ENCODE measurements around the gene PITHD1. TPM values are rescaled to one million over a fixed set of nuclear protein-coding genes. Genes with fewer than 3 reads are reported as not detected.

The PITHD1 gene
- total RNA-seq, 2 experiments from 2014 or later, result 73.8 to 75.1 TPM

- peaks cover 28% of the 10 kb centered on the region for H3K4me1 Mint-ChIP-seq (ENCODE audit: low read depth)
- peaks cover 43% of the 10 kb centered on the region for H3K36me3 Mint-ChIP-seq (ENCODE audit: low read depth)
- H3K9me3 Mint-ChIP-seq, result no peaks in the 10 kb centered on the region
- H3K27ac Mint-ChIP-seq, result no peak overlapping the region
- CTCF ChIA-PET, result interaction anchor here (0.9 to 1.1 kb wide), 3 partner anchors 7 to 114 kb away, joined by 3 to 6 read pairs (median 3); partner anchors contain the start of genes ELOA and RPL11
- no peaks in the 10 kb centered on the region for H3K27me3 Mint-ChIP-seq (ENCODE audit: low read depth)
- DNase-seq, result peak; percentile 60
- no peak overlapping the region for H3K4me3 Mint-ChIP-seq
- intact Hi-C loops (cut with micrococcal nuclease), result no loop called here
These were observed 27.0 kb upstream of the PITHD1 start for GRCh38 chr1:23751050-23751814.

- intact Hi-C loops (cut with micrococcal nuclease), result no loop called here
- no peak for DNase-seq
- Mint-ChIP-seq H3K4me3 (no peak overlapping the region), H3K4me1 (ENCODE audit: low read depth) (peaks cover 24% of the 10 kb centered on the region), H3K9me3 (no peaks in the 10 kb centered on the region), H3K27ac (no peak overlapping the region), H3K36me3 (ENCODE audit: low read depth) (peaks cover 44% of the 10 kb centered on the region), H3K27me3 (ENCODE audit: low read depth) (no peaks in the 10 kb centered on the region)
- CTCF ChIA-PET, result interaction anchor here (0.9 to 1.1 kb wide), 4 partner anchors 8 to 114 kb away, joined by 3 to 6 read pairs (median 3); partner anchors contain the start of genes ELOA and RPL11
These were observed 26.4 kb upstream of the PITHD1 start for GRCh38 chr1:23751815-23752200.

- peaks cover 13% of the 10 kb centered on the region for H3K4me1 Mint-ChIP-seq (ENCODE audit: low read depth)
- H3K9me3 Mint-ChIP-seq, result no peaks in the 10 kb centered on the region
- H3K27me3 Mint-ChIP-seq (ENCODE audit: low read depth), result no peaks in the 10 kb centered on the region
- CTCF ChIA-PET, result interaction anchor here (0.6 to 2.5 kb wide), 4 partner anchors 16 to 340 kb away, joined by 3 to 11 read pairs (median 4); no protein-coding TSS in a partner anchor
- H3K36me3 Mint-ChIP-seq (ENCODE audit: low read depth), result peaks cover 46% of the 10 kb centered on the region
- intact Hi-C loops (cut with micrococcal nuclease), result no loop called here
- no peak overlapping the region for H3K4me3 Mint-ChIP-seq
- no peak for DNase-seq
- no peak overlapping the region for H3K27ac Mint-ChIP-seq
These were observed 25.3 kb upstream of the PITHD1 start for GRCh38 chr1:23752909-23753308.

- H3K9me3 Mint-ChIP-seq, result no peaks in the 10 kb centered on the region
- CTCF ChIA-PET, result no interaction called here
- no peaks in the 10 kb centered on the region for H3K27me3 Mint-ChIP-seq (ENCODE audit: low read depth)
- intact Hi-C loops (cut with micrococcal nuclease), result no loop called here
- no peaks in the 10 kb centered on the region for H3K4me1 Mint-ChIP-seq (ENCODE audit: low read depth)
- no peak for DNase-seq
- no peak overlapping the region for H3K27ac Mint-ChIP-seq
- H3K36me3 Mint-ChIP-seq (ENCODE audit: low read depth), result peaks cover 38% of the 10 kb centered on the region
- no peak overlapping the region for H3K4me3 Mint-ChIP-seq
These were observed 21.5 kb upstream of the PITHD1 start for GRCh38 chr1:23756676-23757075.

- Mint-ChIP-seq H3K36me3 (ENCODE audit: low read depth) (peaks cover 40% of the 10 kb centered on the region), H3K27ac (no peak overlapping the region), H3K4me3 (no peak overlapping the region), H3K4me1 (ENCODE audit: low read depth) (no peaks in the 10 kb centered on the region), H3K9me3 (no peaks in the 10 kb centered on the region), H3K27me3 (ENCODE audit: low read depth) (no peaks in the 10 kb centered on the region)
- CTCF ChIA-PET, result interaction anchor here (0.6 to 0.8 kb wide), 3 partner anchors 152 to 298 kb away, joined by 3 to 6 read pairs (median 3); no protein-coding TSS in a partner anchor
- no peak for DNase-seq
- intact Hi-C loops (cut with micrococcal nuclease), result no loop called here
These were observed 20.4 kb upstream of the PITHD1 start for GRCh38 chr1:23757812-23758211.

GRCh38 chr1:23759277-23759676 lies 18.9 kb upstream of the PITHD1 start:
- CTCF ChIA-PET, result interaction anchor here (0.6 kb wide), 1 partner anchor 13 kb away, joined by 3 read pairs; no protein-coding TSS in a partner anchor
- Mint-ChIP-seq H3K27me3 (ENCODE audit: low read depth) (no peaks in the 10 kb centered on the region), H3K27ac (no peak overlapping the region), H3K36me3 (ENCODE audit: low read depth) (peaks cover 31% of the 10 kb centered on the region), H3K4me1 (ENCODE audit: low read depth) (no peaks in the 10 kb centered on the region), H3K4me3 (no peak overlapping the region), H3K9me3 (no peaks in the 10 kb centered on the region)
- intact Hi-C loops (cut with micrococcal nuclease), result no loop called here
- DNase-seq, result no peak

GRCh38 chr1:23763041-23763577 lies 15.1 kb upstream of the PITHD1 start:
- Mint-ChIP-seq H3K27me3 (ENCODE audit: low read depth) (no peaks in the 10 kb centered on the region), H3K36me3 (ENCODE audit: low read depth) (peaks cover 16% of the 10 kb centered on the region), H3K4me3 (no peak overlapping the region), H3K4me1 (ENCODE audit: low read depth) (no peaks in the 10 kb centered on the region), H3K9me3 (no peaks in the 10 kb centered on the region), H3K27ac (no peak overlapping the region)
- intact Hi-C loops (cut with micrococcal nuclease), result no loop called here
- CTCF ChIA-PET, result interaction anchor here (0.7 to 0.9 kb wide), 5 partner anchors 9 to 824 kb away, joined by 3 to 10 read pairs (median 4); no protein-coding TSS in a partner anchor
- DNase-seq, result no peak

GRCh38 chr1:23768733-23769132 lies 9.5 kb upstream of the PITHD1 start:
- no peaks in the 10 kb centered on the region for H3K27me3 Mint-ChIP-seq (ENCODE audit: low read depth)
- peaks cover 9% of the 10 kb centered on the region for H3K4me1 Mint-ChIP-seq (ENCODE audit: low read depth)
- intact Hi-C loops (cut with micrococcal nuclease), result no loop called here
- DNase-seq, result no peak
- H3K27ac Mint-ChIP-seq, result no peak overlapping the region
- H3K9me3 Mint-ChIP-seq, result no peaks in the 10 kb centered on the region
- H3K4me3 Mint-ChIP-seq, result no peak overlapping the region
- peaks cover 2% of the 10 kb centered on the region for H3K36me3 Mint-ChIP-seq (ENCODE audit: low read depth)
- CTCF ChIA-PET, result no interaction called here

- H3K27ac Mint-ChIP-seq, result no peak overlapping the region
- no peaks in the 10 kb centered on the region for H3K27me3 Mint-ChIP-seq (ENCODE audit: low read depth)
- H3K9me3 Mint-ChIP-seq, result no peaks in the 10 kb centered on the region
- peak; percentile 95 for DNase-seq
- intact Hi-C loops (cut with micrococcal nuclease), result loop anchor here (1.0 kb wide), 2 partner anchors 96 to 144 kb away; partner anchors contain the start of gene FUCA1
- CTCF ChIA-PET, result interaction anchor here (0.6 to 2.7 kb wide), 37 partner anchors 8 to 1144 kb away, joined by 3 to 23 read pairs (median 4); partner anchors contain the start of genes CNR2, ELOA, GALE and HMGCL
- H3K4me3 Mint-ChIP-seq, result no peak overlapping the region
- H3K4me1 Mint-ChIP-seq (ENCODE audit: low read depth), result peaks cover 31% of the 10 kb centered on the region
- H3K36me3 Mint-ChIP-seq (ENCODE audit: low read depth), result peaks cover 1% of the 10 kb centered on the region
These were observed 6.0 kb upstream of the PITHD1 start for GRCh38 chr1:23772049-23772853.

GRCh38 chr1:23772854-23773242 lies 5.4 kb upstream of the PITHD1 start:
- Mint-ChIP-seq H3K9me3 (no peaks in the 10 kb centered on the region), H3K4me3 (no peak overlapping the region), H3K27me3 (ENCODE audit: low read depth) (no peaks in the 10 kb centered on the region), H3K27ac (no peak overlapping the region), H3K36me3 (ENCODE audit: low read depth) (peaks cover 1% of the 10 kb centered on the region), H3K4me1 (ENCODE audit: low read depth) (peaks cover 33% of the 10 kb centered on the region)
- intact Hi-C loops (cut with micrococcal nuclease), result loop anchor here (1.0 kb wide), 2 partner anchors 95 to 143 kb away; partner anchors contain the start of gene FUCA1
- CTCF ChIA-PET, result no interaction called here
- DNase-seq, result no peak

GRCh38 chr1:23774174-23774880 lies 3.9 kb upstream of the PITHD1 start:
- H3K4me3 Mint-ChIP-seq, result no peak overlapping the region
- DNase-seq, result no peak
- no peaks in the 10 kb centered on the region for H3K27me3 Mint-ChIP-seq (ENCODE audit: low read depth)
- H3K36me3 Mint-ChIP-seq (ENCODE audit: low read depth), result peaks cover 1% of the 10 kb centered on the region
- H3K4me1 Mint-ChIP-seq (ENCODE audit: low read depth), result peaks cover 38% of the 10 kb centered on the region
- H3K27ac Mint-ChIP-seq, result peak overlapping the region; percentile 30
- CTCF ChIA-PET, result interaction anchor here (0.6 to 2.0 kb wide), 6 partner anchors 10 to 142 kb away, joined by 3 to 9 read pairs (median 4); no protein-coding TSS in a partner anchor
- intact Hi-C loops (cut with micrococcal nuclease), result no loop called here
- no peaks in the 10 kb centered on the region for H3K9me3 Mint-ChIP-seq

Measured in activated naive CD4-positive, alpha-beta T cell treated with anti-CD3 and anti-CD28 coated beads for 36 hours (primary cell).